BE2C (cell line): ENCODE data around the gene CHCHD4.

Experiments
- DNase-seq: peaks from one replicate; pipeline ENCODE4 v3.0.0-alpha.2; 2020
- H3K27me3 ChIP-seq: fragments of 250-450 bp; sonication (Bioruptor Pico); 2 replicates; pipeline ENCODE4 v1.5.1; 2020; ENCODE audit warnings: mild to moderate bottlenecking
- H3K36me3 ChIP-seq: fragments of 250-450 bp; sonication (Bioruptor Pico); 2 replicates; pipeline ENCODE4 v1.5.1; 2020; ENCODE audit warnings: mild to moderate bottlenecking
- H3K4me1 ChIP-seq: fragments of 250-450 bp; sonication (Bioruptor Pico); 2 replicates; pipeline ENCODE4 v1.5.1; 2020
- H3K4me3 ChIP-seq: 2 replicates; pipeline ENCODE4 v1.5.1; 2011; ENCODE audit warnings: low read depth, low read length
- H3K9me3 ChIP-seq: fragments of 250-450 bp; sonication (Bioruptor Pico); 2 replicates; pipeline ENCODE4 v1.5.1; 2020
- TF ChIP-seq, protein P1 (sequence below): IDR thresholded peaks from 2 replicates; pipeline ENCODE4 v1.5.1; 2012; ENCODE audit warnings: mild to moderate bottlenecking, low read depth, low read length

Gene CHCHD4

GRCh38 chr3:14139771-14140170, 15.1 kb upstream of the CHCHD4 start:
- TF ChIP-seq, protein P1, sequence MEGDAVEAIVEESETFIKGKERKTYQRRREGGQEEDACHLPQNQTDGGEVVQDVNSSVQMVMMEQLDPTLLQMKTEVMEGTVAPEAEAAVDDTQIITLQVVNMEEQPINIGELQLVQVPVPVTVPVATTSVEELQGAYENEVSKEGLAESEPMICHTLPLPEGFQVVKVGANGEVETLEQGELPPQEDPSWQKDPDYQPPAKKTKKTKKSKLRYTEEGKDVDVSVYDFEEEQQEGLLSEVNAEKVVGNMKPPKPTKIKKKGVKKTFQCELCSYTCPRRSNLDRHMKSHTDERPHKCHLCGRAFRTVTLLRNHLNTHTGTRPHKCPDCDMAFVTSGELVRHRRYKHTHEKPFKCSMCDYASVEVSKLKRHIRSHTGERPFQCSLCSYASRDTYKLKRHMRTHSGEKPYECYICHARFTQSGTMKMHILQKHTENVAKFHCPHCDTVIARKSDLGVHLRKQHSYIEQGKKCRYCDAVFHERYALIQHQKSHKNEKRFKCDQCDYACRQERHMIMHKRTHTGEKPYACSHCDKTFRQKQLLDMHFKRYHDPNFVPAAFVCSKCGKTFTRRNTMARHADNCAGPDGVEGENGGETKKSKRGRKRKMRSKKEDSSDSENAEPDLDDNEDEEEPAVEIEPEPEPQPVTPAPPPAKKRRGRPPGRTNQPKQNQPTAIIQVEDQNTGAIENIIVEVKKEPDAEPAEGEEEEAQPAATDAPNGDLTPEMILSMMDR = no peak
- Histone ChIP-seq H3K4me1 (no peaks in the 10 kb centered on the region), H3K9me3 (no peaks in the 10 kb centered on the region), H3K4me3 (no peak overlapping the region), H3K36me3 (no peaks in the 10 kb centered on the region), H3K27me3 (no peaks in the 10 kb centered on the region)
- DNase-seq = no peak

GRCh38 chr3:14138878-14139655, 14.4 kb upstream of the CHCHD4 start:
- Histone ChIP-seq H3K27me3 (no peaks in the 10 kb centered on the region), H3K36me3 (no peaks in the 10 kb centered on the region), H3K9me3 (no peaks in the 10 kb centered on the region), H3K4me1 (no peaks in the 10 kb centered on the region), H3K4me3 (no peak overlapping the region)
- TF ChIP-seq, protein P1 = no peak
- DNase-seq = no peak

DNA sequence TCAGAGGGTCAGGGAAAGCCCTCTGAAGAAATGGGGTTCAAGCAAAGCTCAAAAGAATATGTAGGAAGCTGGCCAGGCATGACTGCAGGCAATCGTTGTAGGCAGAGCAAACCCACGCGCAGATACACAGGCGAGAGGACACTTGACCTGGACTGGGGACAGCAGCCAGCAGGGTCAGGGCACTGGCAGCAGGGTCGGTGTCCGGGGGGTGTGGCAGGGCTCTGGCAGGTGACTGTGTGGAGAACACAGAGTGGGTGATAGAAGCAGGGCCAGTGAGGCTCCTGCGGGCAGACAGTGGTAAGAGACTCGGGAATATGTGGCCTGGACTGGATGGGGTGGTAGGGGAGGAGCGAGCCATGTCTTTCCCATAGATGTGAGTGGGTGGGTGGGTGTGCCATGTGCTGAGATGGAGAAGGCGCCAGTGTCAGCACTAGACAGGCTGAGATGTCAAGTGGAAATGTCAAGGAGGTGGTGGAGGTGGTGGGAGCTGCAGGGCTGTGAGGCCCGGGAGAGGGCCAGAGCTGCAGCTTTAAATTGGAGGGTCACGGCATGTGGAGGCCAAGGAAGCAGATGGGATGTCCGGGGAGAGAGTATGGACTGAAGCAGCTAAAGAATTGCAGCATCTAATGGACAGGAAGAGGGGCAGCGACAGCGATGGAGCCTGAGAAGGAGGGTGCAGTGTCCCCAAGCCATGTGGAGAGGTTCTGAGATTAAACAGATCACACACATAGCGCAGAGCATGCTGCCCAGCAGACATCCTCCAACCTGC, 13.6 kb upstream of the CHCHD4 start:
- no peak overlapping the region for H3K4me3 ChIP-seq
- no peaks in the 10 kb centered on the region for H3K9me3 ChIP-seq
- no peak for DNase-seq
- no peaks in the 10 kb centered on the region for H3K27me3 ChIP-seq
- H3K4me1 ChIP-seq = no peaks in the 10 kb centered on the region
- TF ChIP-seq, protein P1 = no peak
- no peaks in the 10 kb centered on the region for H3K36me3 ChIP-seq

- Histone ChIP-seq H3K4me3 (no peak overlapping the region), H3K27me3 (no peaks in the 10 kb centered on the region), H3K36me3 (no peaks in the 10 kb centered on the region), H3K4me1 (no peaks in the 10 kb centered on the region), H3K9me3 (no peaks in the 10 kb centered on the region)
- TF ChIP-seq, protein P1 = no peak
- no peak for DNase-seq
Observed at GRCh38 chr3:14137445-14137844, 12.8 kb upstream of the CHCHD4 start.

- no peak overlapping the region for H3K4me3 ChIP-seq
- H3K36me3 ChIP-seq = no peaks in the 10 kb centered on the region
- TF ChIP-seq, protein P1 = no peak
- no peaks in the 10 kb centered on the region for H3K4me1 ChIP-seq
- no peaks in the 10 kb centered on the region for H3K9me3 ChIP-seq
- DNase-seq = no peak
- H3K27me3 ChIP-seq = no peaks in the 10 kb centered on the region
Observed at GRCh38 chr3:14137004-14137403, 12.3 kb upstream of the CHCHD4 start.

- no peaks in the 10 kb centered on the region for H3K9me3 ChIP-seq
- H3K36me3 ChIP-seq = peaks cover 9% of the 10 kb centered on the region
- no peaks in the 10 kb centered on the region for H3K27me3 ChIP-seq
- TF ChIP-seq, protein P1 = no peak
- no peaks in the 10 kb centered on the region for H3K4me1 ChIP-seq
- H3K4me3 ChIP-seq = no peak overlapping the region
- DNase-seq = no peak
Observed at GRCh38 chr3:14135581-14135980, 10.9 kb upstream of the CHCHD4 start.
